NCI-H2196 (cell line): Measurements from ENCODE around the gene MAGOHB.
"Not testable (repeated sequence)": the region's sequence is repeated elsewhere in the genome, so short reads cannot be mapped to it uniquely, and the experiment has no call there.

Experiments
- DNase-seq: peaks from one replicate; lab custom pipeline; 2025; ENCODE audit not compliant: unreplicated experiment; lab: John Stamatoyannopoulos, UW

The MAGOHB gene

DNA sequence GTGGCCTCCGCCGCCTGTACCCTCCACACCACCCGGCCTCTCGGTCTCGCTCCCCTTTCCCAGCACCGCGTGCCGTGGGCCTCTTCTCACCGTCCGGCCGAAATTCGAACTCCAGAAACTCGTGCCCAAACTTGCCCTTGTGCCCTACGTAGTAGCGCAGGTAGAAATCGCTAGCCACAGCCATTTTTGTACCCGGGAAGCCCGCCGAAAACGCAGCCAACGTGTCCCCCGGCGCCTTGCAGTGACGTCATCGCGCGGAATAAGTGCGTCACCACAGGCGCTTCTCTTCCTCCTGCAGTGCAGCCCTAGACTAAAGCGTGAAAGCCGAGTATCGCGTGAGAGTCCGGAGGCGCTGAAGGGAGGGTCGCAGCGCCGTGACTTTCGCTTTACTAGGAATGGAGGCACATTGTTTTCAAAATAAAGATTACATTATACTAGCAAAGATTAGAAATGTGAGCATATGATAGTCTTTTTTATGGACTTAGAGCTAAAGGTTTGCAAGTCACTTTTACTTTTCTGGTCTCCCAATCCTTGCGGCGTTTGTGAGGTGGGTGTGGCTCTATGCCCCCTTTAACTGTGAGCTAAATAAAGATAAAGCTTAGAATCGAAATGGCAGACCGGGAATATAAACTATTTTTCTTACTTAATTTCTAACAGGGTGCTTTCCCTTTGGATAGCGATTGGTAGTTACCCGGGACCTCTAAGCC lies at the start of gene MAGOHB:
Gene MAGOHB (minus strand): TSS at position 261 of the 707 bp plus-strand sequence. CDS start 77 bp downstream, at position 184.
- DNase-seq, result peak; percentile 88

DNA sequence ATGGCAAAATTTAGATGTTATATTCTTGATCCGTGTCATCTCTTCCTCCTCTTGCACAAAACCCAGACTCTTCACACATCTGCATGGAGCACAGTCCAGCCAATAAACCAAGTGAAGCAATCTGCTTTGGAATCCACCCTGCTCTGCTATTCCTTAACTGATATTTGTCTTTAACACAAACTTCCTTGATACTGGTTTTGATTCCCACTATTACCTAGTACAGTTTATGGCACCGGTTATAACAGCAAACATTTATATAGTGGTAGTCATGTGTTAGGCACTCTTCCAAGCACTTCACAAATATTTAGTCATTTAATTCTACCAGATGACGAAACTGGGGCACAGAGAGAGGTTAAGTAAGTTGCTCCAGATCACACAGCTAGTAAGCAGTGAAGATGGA lies 47.9 kb upstream of the MAGOHB start:
- DNase-seq, result no peak

DNA sequence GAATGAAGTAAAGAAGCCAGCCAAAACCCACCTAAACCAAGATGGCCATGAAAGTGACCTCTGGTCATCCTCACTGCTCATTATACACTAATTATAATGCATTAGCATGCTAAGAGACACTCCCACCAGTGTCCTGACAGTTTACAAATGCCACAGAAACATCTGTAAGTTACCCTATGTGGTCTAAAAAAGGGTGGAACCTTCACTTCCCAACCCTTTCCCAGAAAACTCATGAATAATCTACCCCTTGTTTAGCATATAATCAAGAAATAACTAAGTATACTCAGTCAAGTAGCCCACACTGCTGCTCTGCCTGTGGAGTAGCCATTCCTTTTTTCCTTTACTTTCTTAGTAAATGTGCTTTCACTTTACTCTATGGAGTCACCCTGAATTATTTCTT lies 40.6 kb upstream of the MAGOHB start:
- no peak for DNase-seq

DNA sequence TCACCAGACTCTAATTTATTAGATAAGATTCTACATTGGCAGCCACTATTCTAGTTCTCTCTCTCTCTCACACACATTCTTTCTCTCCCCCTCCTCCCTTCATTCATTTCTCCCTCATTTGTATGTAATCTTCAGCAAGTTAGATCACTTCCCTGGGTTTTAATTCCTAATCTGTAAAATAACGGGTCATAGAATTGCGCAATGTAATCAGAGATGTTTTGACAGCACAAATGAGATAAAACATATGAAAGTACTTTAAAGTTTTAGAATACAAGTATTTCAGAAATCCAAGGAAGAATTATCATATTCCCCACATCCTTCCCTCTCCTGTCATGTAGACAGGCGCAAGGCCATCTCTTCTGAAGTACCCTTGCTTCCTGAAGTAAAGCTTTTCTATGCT lies 38.8 kb upstream of the MAGOHB start:
- DNase-seq, result no peak

DNA sequence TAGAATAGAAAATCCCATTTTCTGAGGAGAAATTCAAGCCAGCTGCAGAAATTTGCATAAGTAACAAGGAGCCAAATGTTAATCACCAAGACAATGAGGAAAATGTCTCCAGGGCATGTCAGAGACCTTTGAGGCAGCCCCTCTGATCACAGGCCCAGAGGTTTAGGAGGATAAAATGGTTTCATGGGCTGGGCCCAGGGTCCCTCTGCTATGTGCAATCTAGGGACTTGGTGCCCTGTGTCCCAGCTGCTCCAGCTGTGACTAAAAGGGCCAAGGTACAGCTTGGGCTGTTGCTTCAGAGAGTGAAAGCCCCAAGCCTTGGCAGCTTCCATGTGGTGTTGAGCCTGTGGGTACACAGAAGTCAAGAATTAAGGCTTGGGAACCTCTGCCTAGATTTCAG lies 33.2 kb upstream of the MAGOHB start:
- DNase-seq, result not testable (repeated sequence)

DNA sequence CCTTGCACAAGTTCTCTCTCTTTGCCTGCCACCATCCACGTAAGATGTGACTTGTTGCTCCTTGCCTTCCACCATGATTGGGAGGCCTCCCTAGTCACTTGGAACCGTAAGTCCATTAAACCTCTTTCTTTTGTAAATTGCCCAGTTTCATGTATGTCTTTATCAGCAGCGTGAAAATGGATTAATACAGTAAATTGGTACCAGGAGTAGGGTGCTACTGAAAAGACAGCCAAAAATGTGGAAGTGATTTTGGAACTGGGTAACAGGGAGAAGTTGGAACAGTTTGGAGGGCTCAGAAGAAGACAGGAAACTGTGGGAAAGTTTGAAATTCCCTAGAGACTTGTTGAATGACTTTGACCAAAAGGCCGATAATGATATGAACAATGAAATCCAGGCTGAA lies 32.5 kb upstream of the MAGOHB start:
- no peak for DNase-seq

DNA sequence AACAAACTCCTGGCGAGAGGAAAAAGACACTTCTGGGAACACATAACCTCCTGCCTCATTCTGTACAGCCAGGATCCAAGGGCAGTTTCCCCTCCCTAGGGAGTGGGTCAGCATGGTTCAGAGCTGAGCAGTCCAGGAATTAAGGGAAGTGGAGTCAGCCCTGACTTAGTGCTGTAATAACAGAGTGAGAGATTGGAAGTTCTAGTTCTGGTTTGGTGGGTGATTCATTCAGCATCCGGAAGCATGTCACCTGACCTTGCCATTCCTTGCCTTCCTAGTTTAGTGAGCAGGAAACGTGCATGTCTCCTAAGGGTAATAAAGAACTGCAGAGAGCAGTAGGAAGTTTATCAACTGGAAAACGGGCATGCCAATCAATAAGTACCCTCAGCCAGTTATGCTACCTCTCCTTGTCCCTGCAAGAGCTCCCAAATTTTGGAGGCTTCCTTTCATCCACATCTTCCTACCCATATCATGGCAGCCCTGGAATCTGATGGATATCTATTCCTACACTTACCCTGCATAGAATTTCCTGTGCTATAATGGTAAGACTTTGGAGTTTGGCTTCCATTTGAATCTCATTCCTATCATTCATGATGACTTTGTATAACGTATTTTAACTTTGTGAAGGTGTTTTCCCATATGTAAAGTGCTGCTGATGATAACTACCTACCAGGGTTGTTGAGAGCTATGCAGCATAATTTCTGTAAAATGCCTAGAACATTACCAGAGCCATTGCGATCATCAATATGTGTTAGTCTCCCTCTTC lies 28.5 kb upstream of the MAGOHB start:
- DNase-seq, result no peak

DNA sequence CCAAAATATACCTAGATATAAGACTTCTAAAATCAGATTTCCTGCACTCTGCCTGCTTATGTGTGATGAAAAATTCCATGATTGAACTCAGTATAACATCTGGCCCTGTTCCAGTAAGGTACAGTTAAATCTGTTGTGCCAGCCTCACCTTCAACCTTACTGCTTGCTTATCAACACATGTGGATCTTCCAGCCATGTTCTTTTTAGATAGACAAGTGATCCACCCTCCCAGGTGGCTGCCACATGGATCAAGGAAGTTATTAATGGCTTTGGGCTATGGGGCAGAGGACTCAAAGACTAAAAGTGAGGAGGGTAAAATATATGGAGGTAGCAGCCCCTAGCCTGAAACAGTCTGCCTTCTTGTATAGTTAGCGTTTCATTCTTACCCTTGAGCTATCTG lies 25.3 kb upstream of the MAGOHB start:
- DNase-seq, result no peak

DNA sequence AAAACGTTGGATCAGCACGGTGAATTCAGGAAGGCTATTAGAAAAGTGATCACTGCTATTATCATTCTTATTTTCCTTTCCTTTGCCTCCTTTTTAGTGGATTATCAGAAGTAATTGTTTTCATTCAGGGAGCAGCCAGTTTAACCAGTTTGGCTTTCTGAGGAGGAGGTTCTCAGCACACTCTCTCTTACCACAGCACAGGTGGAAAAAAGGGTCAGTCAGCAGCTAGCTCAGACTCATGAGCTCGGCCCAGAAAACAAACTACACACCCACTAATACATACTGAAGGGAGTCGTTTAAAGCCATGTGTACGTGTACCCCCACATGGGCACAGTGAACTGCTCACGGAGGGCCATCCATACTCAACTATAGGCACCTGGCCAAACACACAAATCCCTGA lies 23.2 kb upstream of the MAGOHB start:
- DNase-seq, result no peak

DNA sequence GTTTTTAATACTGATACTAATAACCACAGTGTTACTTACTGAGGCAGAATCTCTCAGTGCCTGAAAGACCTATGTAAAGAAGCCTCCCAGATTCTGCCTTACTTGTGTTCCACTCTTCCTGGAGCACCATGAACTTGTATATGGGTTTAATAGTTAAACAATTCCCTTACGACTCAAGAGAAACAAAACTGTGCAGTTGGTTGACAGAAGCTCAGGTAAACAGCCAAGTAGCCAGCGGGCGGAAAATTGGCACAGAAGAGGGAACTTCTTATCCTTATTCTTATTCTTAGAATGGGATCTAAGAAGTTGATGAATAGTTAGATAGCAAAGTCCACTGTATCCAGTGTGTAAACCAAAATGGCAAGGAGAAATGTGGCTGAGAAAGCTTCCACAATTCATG lies 22.7 kb upstream of the MAGOHB start:
- DNase-seq, result no peak

DNA sequence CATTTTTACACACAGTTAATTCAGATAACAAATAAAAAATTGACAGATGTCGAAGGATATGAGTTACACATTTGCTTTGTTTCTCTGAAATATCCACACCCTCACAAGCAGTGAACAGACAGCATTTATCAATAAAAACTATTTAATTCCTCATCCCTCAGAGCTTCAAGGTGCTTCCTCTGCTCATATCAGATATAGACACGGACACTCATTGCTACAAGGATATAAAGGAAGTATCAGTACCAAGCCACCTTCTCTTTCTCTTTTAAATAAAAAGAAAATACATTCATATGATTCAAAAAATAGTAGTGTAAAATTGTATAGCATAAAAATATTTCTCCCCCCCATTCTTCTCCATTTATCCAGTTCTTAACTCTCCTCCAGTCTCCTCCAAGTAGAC lies 21.9 kb upstream of the MAGOHB start:
- DNase-seq, result no peak

DNA sequence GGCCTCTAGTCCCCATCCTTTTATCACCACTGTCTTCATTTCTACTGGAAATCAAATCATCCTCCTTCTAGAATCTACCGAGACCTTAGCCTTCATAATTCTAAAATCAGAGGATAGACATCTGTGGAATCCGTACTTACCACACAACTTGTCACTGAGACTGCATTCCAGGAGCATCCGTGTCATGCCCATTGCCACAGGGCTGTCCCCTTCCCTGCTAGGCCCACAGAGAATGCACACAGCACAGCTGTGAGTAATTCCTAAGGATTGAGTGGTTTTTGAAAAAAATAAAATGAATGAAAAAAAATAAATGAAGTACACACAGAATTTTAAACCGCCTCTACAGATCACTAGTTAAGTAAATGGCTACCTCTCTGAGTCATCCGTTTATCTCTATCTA lies 21.0 kb upstream of the MAGOHB start:
- DNase-seq, result no peak

DNA sequence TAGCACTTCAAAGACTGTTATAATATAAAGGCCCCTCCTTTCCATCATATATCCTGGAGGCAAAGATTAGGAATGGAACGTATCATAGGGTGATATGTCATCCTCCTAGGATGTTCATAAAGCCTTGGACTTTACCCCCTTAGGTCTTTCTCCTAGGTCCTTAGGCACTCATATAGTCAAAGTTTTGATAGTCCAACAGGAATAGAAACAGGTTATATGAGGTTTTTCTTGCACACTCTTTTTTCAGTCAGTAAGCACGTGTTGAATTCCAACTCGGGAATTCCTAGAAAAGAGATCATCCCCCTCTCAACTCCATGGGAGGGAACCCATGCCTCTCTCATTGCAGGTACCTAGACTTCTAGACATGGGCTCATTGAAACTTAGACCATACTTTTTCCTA lies 20.1 kb upstream of the MAGOHB start:
- no peak for DNase-seq

DNA sequence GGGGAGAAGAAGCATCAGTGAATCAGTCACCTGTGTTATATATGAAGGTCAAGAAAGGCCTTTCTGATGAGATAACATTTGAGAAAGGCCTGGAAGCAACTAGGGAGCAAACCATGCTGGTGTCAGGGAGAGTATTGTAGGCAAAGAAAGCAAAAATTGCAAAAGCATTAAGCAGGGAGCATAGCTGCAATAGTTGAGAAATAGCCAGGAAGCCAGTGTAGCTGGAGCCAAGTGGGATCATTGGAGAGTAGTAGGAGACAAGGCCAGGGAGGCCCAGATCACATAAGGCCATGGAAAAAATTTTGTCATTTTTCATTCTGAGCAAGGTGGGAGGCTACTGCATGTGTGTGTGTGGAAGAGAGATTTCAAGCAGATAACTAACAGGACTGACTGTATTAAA lies 18.8 kb upstream of the MAGOHB start:
- no peak for DNase-seq

DNA sequence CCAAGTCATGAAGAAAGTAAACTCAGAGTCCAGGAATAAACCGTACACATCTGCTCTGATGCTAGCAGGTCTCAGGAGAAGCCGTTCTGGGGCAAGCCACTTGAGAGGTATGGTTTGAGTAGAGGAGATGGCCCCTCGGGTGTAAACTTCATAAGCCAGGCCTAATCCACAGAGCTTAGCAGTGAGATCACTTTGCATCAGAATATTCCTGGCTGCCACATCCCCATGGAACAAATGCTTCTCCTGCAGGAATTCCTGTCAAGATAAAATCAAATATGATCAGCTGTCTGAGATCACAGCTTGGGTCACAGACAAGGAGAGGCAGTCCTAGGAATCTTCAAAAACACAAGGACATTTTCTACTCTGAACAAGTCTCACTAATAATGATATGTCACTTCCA lies 11.2 kb upstream of the MAGOHB start:
- no peak for DNase-seq

DNA sequence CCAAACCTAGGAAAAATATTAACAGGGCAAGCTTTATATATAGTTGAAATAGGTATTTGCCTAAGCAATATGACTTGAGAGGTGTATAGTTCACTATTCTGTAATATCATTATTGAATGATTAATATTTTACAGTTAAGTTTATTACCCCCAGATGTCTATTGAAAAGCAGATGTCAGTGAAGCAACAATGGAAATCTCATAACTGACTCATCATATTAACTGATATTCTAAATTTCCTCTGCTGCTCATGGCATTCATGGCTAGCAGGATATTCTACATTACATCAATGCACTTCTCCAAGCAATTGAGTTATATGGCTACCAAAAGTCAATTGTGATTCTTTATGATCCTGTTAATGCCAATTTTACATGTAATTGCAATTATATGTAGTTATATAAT lies 9.7 kb upstream of the MAGOHB start:
- DNase-seq, result no peak

DNA sequence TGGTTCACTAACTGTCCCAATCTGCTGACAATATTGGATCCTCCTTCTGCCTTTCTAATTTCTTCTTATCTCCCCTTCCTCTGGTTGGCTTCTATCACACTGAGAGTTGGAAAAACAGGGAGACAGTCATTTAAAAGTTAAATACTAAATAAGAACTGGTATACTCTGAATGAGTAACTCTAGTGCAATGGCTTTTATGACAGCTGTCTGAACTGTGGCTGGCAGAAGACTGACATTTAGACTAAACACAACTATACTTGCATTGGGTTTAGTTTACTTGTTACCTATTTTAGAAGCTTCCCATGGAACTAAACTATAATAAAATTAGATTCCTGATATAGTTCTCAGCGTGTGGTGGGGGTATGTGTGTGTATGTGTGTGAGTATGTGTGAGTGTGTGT lies 7.9 kb upstream of the MAGOHB start:
- no peak for DNase-seq

DNA sequence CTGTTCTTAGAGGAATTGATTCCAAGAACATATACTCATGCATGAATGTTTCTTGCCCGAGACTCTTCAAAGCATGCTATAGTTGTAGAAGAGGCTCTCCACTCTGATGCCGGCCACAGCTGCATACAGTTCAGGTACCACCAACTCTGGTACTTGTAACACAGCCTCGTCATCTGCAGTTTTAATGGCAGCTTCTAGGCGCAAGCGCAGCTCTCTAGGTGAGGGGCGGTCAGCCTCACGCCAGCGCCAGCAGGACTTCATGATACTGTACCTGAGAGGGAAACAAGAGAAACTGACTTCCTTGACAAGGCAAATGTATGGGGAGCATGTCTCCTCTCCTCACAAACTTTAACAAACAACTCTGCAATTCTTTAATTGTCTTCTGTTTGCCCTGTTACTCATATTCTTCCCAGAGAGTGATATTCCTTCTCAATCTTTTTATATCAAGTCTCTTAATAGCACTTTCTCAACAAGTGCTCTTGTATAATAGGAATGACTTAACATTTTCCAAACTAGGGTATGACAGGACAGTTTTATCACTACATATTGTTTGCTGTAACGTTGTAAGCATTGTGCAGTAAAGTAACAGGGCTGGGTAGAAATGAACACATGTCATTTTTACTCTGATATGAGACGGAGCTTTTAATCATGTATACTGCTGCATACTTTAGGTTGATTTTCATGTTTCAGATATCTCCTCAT lies 6.8 kb upstream of the MAGOHB start:
- no peak for DNase-seq

DNA sequence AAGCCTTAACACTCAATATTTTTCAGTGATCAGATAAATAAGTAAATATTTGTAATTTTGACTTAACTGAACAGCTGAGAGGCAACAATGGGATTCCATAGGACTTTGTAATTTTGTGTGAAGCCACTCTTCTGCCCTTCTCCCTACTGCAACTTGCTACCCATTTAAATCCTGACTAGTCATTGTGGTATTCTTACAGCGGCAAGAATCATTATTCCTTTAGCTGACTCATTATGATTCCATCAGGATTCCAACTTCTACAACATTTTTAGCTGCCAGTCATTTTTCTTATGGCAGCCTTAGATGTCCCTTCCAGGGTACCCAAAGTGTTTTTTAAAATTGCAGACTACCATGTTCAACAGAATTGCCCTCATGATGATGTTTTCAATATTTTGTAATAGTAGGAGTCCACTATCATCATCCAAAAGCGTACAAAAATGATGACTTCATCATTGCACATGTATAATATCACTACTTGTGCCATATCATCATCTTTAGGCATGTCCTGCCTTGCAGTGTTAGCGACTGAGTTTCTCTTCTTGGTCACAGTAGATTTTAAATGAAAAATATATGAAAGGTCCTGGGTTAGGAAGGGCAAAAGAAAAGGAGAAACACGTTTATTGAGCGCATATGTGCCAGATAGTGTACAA lies 5.1 kb upstream of the MAGOHB start:
- DNase-seq, result no peak

DNA sequence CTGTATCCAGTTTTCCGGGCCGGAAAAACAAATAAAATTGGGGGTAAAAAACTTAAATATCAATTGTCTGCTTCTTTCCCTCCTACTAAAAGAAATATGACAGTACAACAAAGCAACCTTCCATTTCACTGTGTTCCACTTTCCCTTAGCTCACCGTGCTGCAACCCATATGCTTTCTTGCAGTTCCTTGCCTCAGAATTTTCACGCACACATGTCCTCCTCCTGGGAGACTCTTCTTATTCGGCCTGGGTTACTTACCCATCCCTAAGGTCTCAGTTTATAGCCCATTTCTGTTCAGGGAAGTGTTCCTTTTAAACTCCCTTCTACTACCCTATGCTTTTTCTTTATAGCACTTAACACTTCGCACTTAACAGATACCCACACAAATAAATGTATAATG lies 4.5 kb upstream of the MAGOHB start:
- DNase-seq, result no peak

DNA sequence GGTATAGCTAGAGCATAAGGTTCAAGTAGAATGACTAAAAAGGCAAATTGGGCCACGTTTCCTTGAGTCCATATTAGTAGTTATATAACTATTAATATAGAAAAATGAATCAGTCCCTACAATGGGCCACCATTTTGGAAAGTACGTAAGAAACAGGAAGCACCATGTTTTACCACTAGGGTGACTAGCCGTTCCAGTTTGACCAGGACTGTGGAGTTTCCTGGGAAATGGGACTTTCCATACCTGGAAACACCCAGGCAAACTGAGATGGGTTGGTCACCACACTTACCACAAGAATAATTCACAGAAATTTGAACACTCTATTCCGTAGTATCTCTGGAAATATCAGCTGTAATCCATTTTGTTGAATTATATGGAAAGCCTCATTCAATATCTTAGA lies 2.1 kb upstream of the MAGOHB start:
- DNase-seq, result no peak

DNA sequence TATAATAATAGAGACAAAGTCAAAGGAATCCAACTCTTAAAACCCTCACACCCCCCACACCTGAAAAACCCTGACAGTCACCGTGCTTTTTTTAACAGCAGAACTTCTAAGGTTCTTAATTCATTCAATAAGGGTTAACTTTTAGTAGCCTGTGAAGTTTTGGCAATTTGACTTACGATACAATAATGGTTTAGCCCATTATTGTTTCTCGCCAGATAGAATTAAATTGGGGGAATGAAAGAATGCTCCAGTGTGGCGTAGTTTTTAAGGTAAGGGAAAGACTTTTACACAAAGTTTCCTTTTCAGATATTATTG lies 604 bp upstream of the MAGOHB start:
- no peak for DNase-seq
